ENCODE measurements around the gene GSAP. TPM values are rescaled to one million over a fixed set of nuclear protein-coding genes. Genes with fewer than 3 reads are reported as not detected.

GSAP gene
- total and polyA plus RNA-seq, 5 donors from 2014 or later, result 1.1 to 6.8 (median 3.2) TPM

GRCh38 chr7:77327067-77327931 lies 88.8 kb downstream of the GSAP start:
- H3K27me3 Mint-ChIP-seq, result no peaks in the 10 kb centered on the region
- Histone ChIP-seq H3K36me3 (ENCODE audit: control insufficient read depth, insufficient read depth, low read length) (no peaks in the 10 kb centered on the region), H3K4me3 (ENCODE audit: low read depth, low read length) (no peak overlapping the region), H3K9me3 (ENCODE audit: control insufficient read depth in 2 of 2, low read length in 2 of 2) (no peaks in the 10 kb centered on the region), H3K27me3 (ENCODE audit: control insufficient read depth, insufficient read depth, low read length) (no peaks in the 10 kb centered on the region), H3K27ac (ENCODE audit: insufficient read depth, low read length, poor library complexity, severe bottlenecking) (no peak overlapping the region), H3K4me1 (ENCODE audit: control insufficient read depth, insufficient read depth, low read length, poor library complexity, severe bottlenecking) (peaks cover 15% of the 10 kb centered on the region)
- no peak for DNase-seq
- H3K9me3 Mint-ChIP-seq, result no peaks in the 10 kb centered on the region
- peaks cover 4% of the 10 kb centered on the region for H3K36me3 Mint-ChIP-seq
- H3K4me1 Mint-ChIP-seq, result peaks cover 17 to 42% (median 28%) of the 10 kb centered on the region in 4 donors
- H3K4me3 Mint-ChIP-seq, result no peak overlapping the region
- H3K27ac Mint-ChIP-seq, result no peak overlapping the region
- ATAC-seq (ENCODE audit: low read depth in 2 of 2), result peak in 1 of 2 donors; percentile 15

- no peak overlapping the region for H3K27ac Mint-ChIP-seq
- no peak overlapping the region for H3K27ac ChIP-seq (ENCODE audit: insufficient read depth, low read length, poor library complexity, severe bottlenecking)
- H3K4me3 Mint-ChIP-seq, result no peak overlapping the region
- DNase-seq (no peak), ATAC-seq (ENCODE audit: low read depth in 2 of 2) (no peak)
- H3K36me3 Mint-ChIP-seq, result peaks cover 8% of the 10 kb centered on the region
- peaks cover 15% of the 10 kb centered on the region for H3K4me1 ChIP-seq (ENCODE audit: control insufficient read depth, insufficient read depth, low read length, poor library complexity, severe bottlenecking)
- no peaks in the 10 kb centered on the region for H3K27me3 ChIP-seq (ENCODE audit: control insufficient read depth, insufficient read depth, low read length)
- H3K4me3 ChIP-seq (ENCODE audit: low read depth, low read length), result no peak overlapping the region
- H3K36me3 ChIP-seq (ENCODE audit: control insufficient read depth, insufficient read depth, low read length), result no peaks in the 10 kb centered on the region
- no peaks in the 10 kb centered on the region for H3K9me3 ChIP-seq (ENCODE audit: control insufficient read depth in 2 of 2, low read length in 2 of 2)
- no peaks in the 10 kb centered on the region for H3K9me3 Mint-ChIP-seq
- H3K27me3 Mint-ChIP-seq, result no peaks in the 10 kb centered on the region
- H3K4me1 Mint-ChIP-seq, result peaks cover 14 to 34% (median 23%) of the 10 kb centered on the region in 4 donors
Measured at GRCh38 chr7:77326131-77326530, 90.0 kb downstream of the GSAP start.

DNA sequence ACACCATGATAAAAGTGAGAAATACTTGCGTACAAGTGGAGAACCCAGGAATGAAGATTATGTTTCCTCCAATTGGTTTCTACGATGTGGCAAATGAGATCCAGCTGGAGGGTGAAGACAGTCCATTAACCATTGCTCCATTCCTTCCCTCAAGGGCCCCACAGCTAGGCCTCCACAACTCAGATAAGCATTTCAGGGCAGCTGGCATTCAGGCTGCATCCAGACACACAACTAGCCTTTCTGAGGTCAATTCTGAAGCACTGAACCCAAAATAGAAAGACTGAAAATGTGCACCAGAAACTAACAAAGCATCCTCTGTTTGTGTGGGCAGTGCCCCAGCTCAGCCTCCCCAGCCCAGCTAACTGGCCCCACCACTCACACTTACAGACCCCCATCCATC lies 94.8 kb downstream of the GSAP start:
- Mint-ChIP-seq H3K27me3 (no peaks in the 10 kb centered on the region), H3K36me3 (peaks cover 35% of the 10 kb centered on the region), H3K4me3 (no peak overlapping the region), H3K4me1 (peaks cover 0 to 2% (median 0%) of the 10 kb centered on the region in 4 donors), H3K27ac (peak overlapping the region in 2 of 3 donors; percentile 53 to 64), H3K9me3 (peaks cover 0 to 5% (median 0%) of the 10 kb centered on the region in 7 donors)
- no peak for ATAC-seq (ENCODE audit: low read depth in 2 of 2)
- H3K36me3 ChIP-seq (ENCODE audit: control insufficient read depth, insufficient read depth, low read length), result no peaks in the 10 kb centered on the region
- no peaks in the 10 kb centered on the region for H3K9me3 ChIP-seq (ENCODE audit: control insufficient read depth in 2 of 2, low read length in 2 of 2)
- H3K27me3 ChIP-seq (ENCODE audit: control insufficient read depth, insufficient read depth, low read length), result no peaks in the 10 kb centered on the region
- H3K4me1 ChIP-seq (ENCODE audit: control insufficient read depth, insufficient read depth, low read length, poor library complexity, severe bottlenecking), result no peaks in the 10 kb centered on the region
- no peak overlapping the region for H3K4me3 ChIP-seq (ENCODE audit: low read depth, low read length)
- no peak overlapping the region for H3K27ac ChIP-seq (ENCODE audit: insufficient read depth, low read length, poor library complexity, severe bottlenecking)
- DNase-seq, result no peak

DNA sequence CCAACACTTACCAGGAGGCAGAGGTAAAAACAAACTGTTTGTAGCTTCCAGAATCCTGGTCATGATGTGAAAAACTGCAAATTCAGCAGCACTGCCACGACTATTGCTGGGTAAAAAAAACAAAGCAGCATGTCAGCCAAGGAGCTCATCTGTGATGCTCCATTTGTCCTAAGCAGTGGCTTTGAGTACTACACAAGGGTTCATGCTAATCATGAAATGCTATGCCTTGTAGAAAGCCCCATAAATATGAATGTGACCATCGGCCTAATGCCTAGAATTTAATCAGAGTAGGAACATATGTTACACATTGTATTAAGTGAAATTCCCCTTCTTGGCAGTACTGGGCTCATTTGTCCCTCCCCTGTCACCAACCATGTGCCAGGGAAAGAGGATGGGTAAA lies 95.4 kb downstream of the GSAP start:
- Mint-ChIP-seq H3K4me1 (peaks cover 0 to 2% (median 0%) of the 10 kb centered on the region in 4 donors), H3K27me3 (no peaks in the 10 kb centered on the region), H3K36me3 (peaks cover 39% of the 10 kb centered on the region), H3K9me3 (peaks cover 0 to 5% (median 0%) of the 10 kb centered on the region in 7 donors), H3K4me3 (no peak overlapping the region), H3K27ac (peak overlapping the region in 1 of 3 donors; percentile 64)
- H3K9me3 ChIP-seq (ENCODE audit: control insufficient read depth in 2 of 2, low read length in 2 of 2), result no peaks in the 10 kb centered on the region
- ATAC-seq (ENCODE audit: low read depth in 2 of 2) (no peak), DNase-seq (no peak)
- no peak overlapping the region for H3K4me3 ChIP-seq (ENCODE audit: low read depth, low read length)
- H3K27me3 ChIP-seq (ENCODE audit: control insufficient read depth, insufficient read depth, low read length), result no peaks in the 10 kb centered on the region
- no peak overlapping the region for H3K27ac ChIP-seq (ENCODE audit: insufficient read depth, low read length, poor library complexity, severe bottlenecking)
- H3K4me1 ChIP-seq (ENCODE audit: control insufficient read depth, insufficient read depth, low read length, poor library complexity, severe bottlenecking), result no peaks in the 10 kb centered on the region
- H3K36me3 ChIP-seq (ENCODE audit: control insufficient read depth, insufficient read depth, low read length), result no peaks in the 10 kb centered on the region

DNA sequence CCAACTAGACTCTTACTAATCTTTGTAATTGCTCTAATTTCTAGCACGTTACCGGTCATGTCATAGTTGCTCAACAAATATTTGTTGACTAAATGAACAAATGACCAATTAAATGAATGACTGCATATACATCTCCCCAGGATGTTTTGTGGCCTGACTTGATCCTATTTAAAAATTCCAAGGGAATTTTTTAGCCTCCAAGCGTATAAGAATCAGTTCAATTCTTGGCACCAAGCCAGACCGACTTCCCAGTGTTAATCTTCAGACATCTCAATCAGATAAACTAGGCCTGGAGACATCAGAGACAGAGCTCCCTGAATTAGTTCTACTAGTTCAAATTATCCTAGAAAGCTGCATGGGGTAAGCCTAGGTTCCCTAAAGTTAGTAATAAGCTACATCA lies 96.0 kb downstream of the GSAP start:
- no peak overlapping the region for H3K4me3 ChIP-seq (ENCODE audit: low read depth, low read length)
- no peak overlapping the region for H3K27ac Mint-ChIP-seq
- ATAC-seq (ENCODE audit: low read depth in 2 of 2) (no peak), DNase-seq (no peak)
- H3K27ac ChIP-seq (ENCODE audit: insufficient read depth, low read length, poor library complexity, severe bottlenecking), result no peak overlapping the region
- H3K36me3 ChIP-seq (ENCODE audit: control insufficient read depth, insufficient read depth, low read length), result no peaks in the 10 kb centered on the region
- H3K4me3 Mint-ChIP-seq, result no peak overlapping the region
- no peaks in the 10 kb centered on the region for H3K9me3 ChIP-seq (ENCODE audit: control insufficient read depth in 2 of 2, low read length in 2 of 2)
- peaks cover 42% of the 10 kb centered on the region for H3K36me3 Mint-ChIP-seq
- no peaks in the 10 kb centered on the region for H3K4me1 ChIP-seq (ENCODE audit: control insufficient read depth, insufficient read depth, low read length, poor library complexity, severe bottlenecking)
- peaks cover 0 to 2% (median 0%) of the 10 kb centered on the region in 4 donors for H3K4me1 Mint-ChIP-seq
- no peaks in the 10 kb centered on the region for H3K27me3 Mint-ChIP-seq
- H3K27me3 ChIP-seq (ENCODE audit: control insufficient read depth, insufficient read depth, low read length), result no peaks in the 10 kb centered on the region
- H3K9me3 Mint-ChIP-seq, result peaks cover 0 to 5% (median 0%) of the 10 kb centered on the region in 7 donors

DNA sequence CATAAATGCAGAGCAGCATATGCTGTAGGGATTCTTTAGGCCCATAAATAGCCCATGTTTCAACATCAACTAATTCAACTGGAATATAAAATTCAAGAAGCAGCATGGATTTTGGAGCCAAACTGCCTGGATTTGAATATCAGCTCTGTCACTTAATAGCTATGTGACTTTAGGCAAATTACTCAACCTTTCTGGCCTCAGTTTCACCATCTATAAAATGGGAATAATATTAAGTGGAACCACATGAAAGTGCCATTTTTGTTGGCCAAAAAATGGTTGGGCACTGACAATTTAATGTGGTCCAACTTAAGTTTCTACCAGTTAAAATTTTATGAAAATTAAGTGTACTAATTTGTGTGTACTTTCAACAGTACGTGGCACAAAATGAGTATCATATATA lies 98.1 kb downstream of the GSAP start:
- H3K27ac Mint-ChIP-seq, result no peak overlapping the region
- peaks cover 49% of the 10 kb centered on the region for H3K36me3 Mint-ChIP-seq
- H3K4me1 Mint-ChIP-seq, result no peaks in the 10 kb centered on the region
- ATAC-seq (ENCODE audit: low read depth in 2 of 2) (no peak), DNase-seq (no peak)
- no peaks in the 10 kb centered on the region for H3K27me3 Mint-ChIP-seq
- Histone ChIP-seq H3K27ac (ENCODE audit: insufficient read depth, low read length, poor library complexity, severe bottlenecking) (no peak overlapping the region), H3K27me3 (ENCODE audit: control insufficient read depth, insufficient read depth, low read length) (no peaks in the 10 kb centered on the region), H3K4me3 (ENCODE audit: low read depth, low read length) (no peak overlapping the region), H3K36me3 (ENCODE audit: control insufficient read depth, insufficient read depth, low read length) (peaks cover 9% of the 10 kb centered on the region), H3K9me3 (ENCODE audit: control insufficient read depth in 2 of 2, low read length in 2 of 2) (no peaks in the 10 kb centered on the region), H3K4me1 (ENCODE audit: control insufficient read depth, insufficient read depth, low read length, poor library complexity, severe bottlenecking) (no peaks in the 10 kb centered on the region)
- H3K9me3 Mint-ChIP-seq, result peaks cover 0 to 5% (median 0%) of the 10 kb centered on the region in 7 donors
- no peak overlapping the region for H3K4me3 Mint-ChIP-seq

DNA sequence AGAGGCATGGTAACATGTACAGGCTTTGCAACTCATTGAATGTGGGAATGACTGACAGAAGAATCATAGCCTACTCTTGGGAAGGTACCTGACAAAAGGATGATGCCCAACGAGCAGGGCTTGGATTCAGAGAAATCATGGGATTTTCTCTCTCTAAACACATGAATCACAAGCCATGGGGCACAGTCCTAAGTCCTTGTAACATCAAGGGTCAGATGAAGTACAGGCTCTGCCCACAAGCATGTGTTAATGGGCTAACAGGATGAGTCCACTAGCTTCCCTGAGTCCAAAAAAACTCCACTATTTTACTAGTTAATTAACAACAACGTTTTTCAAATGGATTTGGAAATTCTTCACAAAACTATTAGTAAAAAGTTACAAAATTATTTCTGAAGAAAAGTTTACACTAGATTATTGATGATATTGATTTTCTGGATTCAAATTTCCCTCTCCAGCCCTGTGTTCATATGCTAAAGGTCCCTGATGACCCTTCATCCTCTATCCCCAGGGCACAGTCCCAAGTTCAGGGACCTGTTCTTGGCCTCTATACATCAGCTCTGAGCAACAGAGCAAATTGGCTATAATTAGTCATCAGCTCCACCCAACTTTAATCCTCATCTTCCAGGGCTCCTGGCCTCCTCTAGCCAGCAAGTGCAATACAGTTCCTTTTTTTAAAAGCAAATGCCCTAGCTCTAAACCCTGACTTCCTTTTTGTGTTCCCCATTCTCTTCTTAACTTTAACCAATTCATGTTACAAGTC lies 99.8 kb downstream of the GSAP start:
- Mint-ChIP-seq H3K4me1 (no peaks in the 10 kb centered on the region), H3K4me3 (no peak overlapping the region), H3K27me3 (no peaks in the 10 kb centered on the region), H3K27ac (peak overlapping the region in 1 of 3 donors; percentile 28), H3K36me3 (peaks cover 48% of the 10 kb centered on the region), H3K9me3 (peaks cover 0 to 5% (median 0%) of the 10 kb centered on the region in 7 donors)
- Histone ChIP-seq H3K4me3 (ENCODE audit: low read depth, low read length) (no peak overlapping the region), H3K27me3 (ENCODE audit: control insufficient read depth, insufficient read depth, low read length) (no peaks in the 10 kb centered on the region), H3K27ac (ENCODE audit: insufficient read depth, low read length, poor library complexity, severe bottlenecking) (no peak overlapping the region), H3K4me1 (ENCODE audit: control insufficient read depth, insufficient read depth, low read length, poor library complexity, severe bottlenecking) (no peaks in the 10 kb centered on the region), H3K36me3 (ENCODE audit: control insufficient read depth, insufficient read depth, low read length) (peaks cover 9% of the 10 kb centered on the region), H3K9me3 (ENCODE audit: control insufficient read depth in 2 of 2, low read length in 2 of 2) (no peaks in the 10 kb centered on the region)
- no peak for ATAC-seq (ENCODE audit: low read depth in 2 of 2)
- no peak for DNase-seq
